HG03571 (cell line): Measurements from ENCODE around the gene AK8.
A peak's percentile ranks its signal among the peaks of the same experiment; 100 is the strongest.
"Not testable (repeated sequence)": the region's sequence is repeated elsewhere in the genome, so short reads cannot be mapped to it uniquely, and the experiment has no call there.

Source experiments
- ATAC-seq: cut with Tn5 transposase; IDR thresholded peaks from one replicate; pipeline ENCODE4 v1.9.1; 2021; ENCODE audit not compliant: unreplicated experiment

Gene AK8

GRCh38 chr9:132774886-132775285 is 103.2 kb downstream of the AK8 start:
- ATAC-seq, result no peak

DNA sequence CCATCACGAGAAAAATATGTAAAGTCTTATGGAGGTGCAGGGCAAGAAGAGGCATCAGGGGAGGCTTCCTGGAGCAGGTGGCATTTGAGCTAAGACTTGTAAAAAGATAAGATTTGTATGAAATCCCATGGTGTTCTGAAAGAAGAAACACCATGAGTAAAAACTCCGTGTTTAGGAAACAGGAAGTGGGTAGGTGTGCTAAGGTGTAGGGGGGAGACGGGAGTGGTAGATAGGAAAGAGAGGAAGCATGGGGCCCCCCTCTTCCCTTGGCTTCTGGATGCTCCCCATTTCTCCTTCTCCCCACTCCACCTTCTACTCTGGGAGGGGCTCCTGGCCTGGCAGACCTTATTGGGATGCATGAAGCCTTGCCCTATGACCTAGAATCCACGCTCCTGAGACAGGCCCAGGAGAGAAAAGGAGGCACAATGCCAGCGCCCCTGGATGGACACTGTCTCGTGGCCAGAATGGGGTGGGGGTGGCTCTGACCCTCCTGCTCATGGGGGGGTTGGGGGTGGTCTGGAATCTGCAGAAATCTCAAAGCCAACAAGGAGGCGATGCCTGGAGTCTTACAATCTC is 104.2 kb downstream of the AK8 start:
- ATAC-seq, result no peak

- ATAC-seq, result no peak
These were observed 105.0 kb downstream of the AK8 start for GRCh38 chr9:132773093-132773492.

DNA sequence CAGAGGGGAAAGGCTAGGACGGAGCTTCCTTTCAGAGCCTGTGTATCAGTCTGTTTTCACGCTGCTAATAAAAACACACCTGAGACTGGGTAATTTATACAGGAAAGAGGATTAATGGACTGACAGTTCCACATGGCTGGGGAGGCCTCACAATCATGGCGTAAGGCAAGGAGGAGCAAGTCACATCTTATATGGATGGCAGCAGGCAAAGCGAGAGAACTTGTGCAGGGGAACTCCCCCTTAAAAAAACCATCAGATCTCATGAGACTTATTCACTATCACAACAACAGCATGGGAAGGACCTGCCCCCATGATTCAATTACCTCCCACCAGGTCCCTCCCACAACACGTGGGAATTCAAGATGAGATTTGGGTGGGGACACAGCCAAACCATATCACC is 106.3 kb downstream of the AK8 start:
- not testable (repeated sequence) for ATAC-seq

DNA sequence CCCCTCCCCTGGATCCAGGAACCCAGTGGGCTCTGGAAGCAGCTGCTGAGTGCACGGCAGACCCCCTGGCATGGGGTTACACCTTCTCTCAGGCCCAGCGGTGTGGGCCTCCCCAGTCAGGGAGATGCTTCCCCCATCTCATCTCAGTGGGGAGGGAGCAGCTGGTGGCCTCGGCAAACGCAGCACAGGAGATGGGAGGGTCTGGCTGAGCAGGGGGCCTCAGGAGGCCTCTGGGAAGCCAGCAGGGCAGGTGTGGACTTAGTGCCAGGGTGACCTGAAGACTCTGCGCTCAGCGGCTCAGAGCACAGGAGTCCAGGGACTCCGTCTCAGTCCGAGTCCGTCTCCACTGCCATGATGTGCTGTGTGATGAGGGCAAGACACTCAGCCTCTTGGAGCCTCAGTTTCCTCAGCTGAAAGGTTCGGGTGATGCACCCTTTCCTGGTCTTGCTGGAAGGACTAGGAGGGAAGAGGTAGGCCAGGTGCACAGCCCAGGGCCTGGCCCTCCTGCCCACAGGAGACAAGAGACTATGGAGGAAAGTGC is 107.2 kb downstream of the AK8 start:
- no peak for ATAC-seq

DNA sequence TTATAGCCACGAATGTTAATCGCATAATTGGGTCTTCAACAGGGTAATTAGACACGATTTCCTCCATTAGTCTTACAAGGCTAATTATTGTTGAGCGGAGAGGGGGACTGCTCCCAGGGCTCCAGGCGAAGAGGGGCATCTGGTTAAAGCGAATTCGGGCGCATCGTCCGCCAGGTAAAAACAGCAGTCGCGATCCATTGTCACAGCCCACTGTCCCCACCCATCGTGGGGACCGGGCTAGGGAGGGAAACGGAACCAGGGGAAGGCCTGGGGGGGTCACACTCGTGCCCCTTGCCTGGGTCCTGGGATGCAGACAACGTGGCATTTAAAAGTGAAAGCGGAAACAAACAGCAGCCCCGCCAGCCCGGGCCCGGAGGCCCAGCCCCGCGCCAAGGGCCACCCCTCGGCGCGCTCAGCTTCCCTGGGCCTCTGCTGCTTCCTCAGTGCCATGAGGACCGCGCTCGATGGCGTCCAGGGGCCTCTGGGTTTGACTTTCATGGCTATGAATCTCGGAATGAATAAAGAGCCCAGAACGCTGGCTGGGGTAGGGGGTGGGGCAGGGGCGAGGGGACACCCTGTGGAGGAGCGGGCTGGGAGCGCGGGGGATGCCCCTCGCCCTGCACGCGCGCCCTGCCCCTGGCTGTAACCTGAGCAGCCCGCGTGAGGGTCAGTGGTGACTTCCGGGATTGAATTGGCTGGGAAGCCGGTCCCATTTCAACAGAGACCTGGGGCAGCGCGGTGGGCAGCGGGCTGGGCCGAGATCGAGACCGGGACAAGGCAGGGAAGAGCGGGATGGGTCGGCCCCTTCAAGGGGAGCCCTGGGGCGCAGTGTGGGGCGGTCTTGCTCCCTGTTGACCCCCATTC is 107.9 kb downstream of the AK8 start:
- peak; percentile 62 for ATAC-seq

- no peak for ATAC-seq
These were observed 108.9 kb downstream of the AK8 start for GRCh38 chr9:132768932-132769905.

DNA sequence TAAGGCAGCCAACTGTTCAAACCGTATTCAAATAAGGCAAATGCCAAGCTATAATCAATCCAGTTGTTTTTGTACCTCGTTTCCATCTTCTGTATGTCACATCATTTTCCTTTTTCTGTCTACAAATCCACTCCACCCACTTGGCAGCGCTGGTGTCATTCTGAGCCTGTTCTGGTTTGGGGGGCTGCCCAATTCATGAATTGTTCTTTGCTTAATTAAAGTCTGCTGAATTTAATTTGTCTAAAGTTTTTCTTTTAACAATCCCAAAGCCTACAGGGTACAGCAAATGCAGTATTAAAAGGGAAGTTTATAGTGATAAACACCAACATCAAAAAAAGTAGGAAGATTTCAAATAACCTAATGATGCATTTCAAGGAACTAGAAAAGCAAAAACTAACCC is 114.5 kb downstream of the AK8 start:
- ATAC-seq, result no peak

DNA sequence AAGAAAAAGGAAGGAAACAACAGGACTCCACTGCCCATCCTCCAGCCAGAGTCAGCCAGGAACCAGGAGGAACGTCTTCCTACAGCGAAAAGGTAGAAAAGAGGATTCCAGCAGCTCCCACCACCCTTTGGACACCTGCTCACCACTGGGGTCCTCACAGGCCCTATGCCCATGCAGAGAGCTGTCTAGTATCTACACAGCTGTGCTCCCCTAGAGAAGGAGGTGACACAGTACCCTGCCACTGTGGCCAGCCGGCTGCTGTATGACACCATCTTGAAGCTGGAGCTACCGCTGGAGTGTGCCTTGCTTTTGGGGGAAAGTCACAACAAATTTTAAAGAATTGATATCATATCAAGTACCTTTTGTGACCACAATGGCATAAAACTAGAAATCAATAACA is 115.2 kb downstream of the AK8 start:
- no peak for ATAC-seq

DNA sequence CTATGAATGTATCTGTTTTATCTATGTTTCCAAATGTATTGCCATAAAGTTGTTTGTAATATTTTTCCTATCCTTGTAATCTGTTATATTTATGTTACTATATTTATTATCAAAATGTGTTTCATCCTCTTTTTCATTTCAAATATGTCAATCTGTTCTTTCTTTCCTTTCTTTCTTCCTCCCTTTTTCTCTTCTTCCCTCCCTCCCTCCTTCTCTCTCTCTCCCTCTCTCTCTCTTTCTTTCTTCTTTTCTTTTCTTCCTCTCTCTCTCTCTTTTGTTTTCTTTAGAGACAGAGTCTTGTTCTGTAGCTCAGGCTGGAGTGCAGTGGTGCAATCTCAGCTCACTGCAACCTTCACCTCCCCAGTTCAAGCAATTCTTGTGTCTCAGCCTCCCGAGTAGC is 116.5 kb downstream of the AK8 start:
- no peak for ATAC-seq

- no peak for ATAC-seq
These were observed 118.0 kb downstream of the AK8 start for GRCh38 chr9:132760057-132760456.

DNA sequence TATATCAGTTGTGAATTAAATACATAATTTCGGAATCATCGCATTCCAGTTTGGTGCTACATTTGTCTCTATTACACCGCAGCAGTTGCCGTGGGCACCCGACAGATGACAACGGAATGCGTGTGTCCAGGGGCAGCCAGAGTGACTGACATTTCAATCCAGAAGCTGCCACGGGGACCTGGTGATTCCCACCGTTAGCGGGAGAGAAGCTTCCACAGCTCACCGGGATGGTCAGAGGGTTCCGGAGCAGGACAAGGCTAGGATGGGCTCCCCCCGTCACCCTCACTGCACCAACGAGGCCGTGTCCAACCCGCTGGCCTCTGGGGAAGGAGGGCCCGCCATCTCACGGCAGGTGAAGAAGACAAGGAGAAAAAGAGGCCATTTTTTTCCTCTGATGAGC is 121.1 kb downstream of the AK8 start:
- no peak for ATAC-seq

GRCh38 chr9:132756214-132756845 is 121.8 kb downstream of the AK8 start:
- ATAC-seq, result no peak

GRCh38 chr9:132755096-132755495 is 123.0 kb downstream of the AK8 start:
- no peak for ATAC-seq

DNA sequence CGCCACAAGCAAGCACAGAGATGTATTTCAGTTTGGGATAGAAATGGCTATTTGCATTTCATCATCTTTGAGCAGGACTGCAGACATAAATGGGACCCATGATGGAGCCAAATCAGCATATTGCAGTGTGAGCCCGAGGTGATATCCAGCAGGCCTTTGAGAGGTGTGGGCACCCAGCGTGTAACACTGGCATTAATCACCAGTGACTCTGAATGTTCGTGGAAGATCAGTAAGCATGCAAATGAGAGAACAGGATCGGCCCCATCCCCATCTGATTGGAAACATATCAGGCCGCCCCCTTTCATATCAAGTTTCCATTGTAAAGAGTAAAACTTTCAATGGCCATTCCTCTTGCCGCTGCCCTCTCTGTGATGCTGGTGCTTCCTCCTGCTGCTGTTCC is 123.8 kb downstream of the AK8 start:
- ATAC-seq, result no peak

DNA sequence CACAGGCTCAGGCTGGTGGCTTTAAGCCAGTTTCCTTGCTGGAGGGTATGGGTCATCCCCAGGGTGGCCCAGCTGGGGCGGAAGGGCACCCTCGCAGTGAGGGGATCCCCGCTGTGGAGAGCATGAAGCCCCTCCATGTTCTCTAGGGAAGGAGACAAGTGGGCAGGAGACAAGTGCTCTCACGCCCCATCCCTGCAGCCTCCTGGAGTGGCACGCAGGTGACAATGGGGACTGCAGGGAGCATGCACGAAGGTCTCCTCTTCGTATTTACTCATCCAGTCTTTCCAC is 124.5 kb downstream of the AK8 start:
- no peak for ATAC-seq

GRCh38 chr9:132752877-132753592 is 125.0 kb downstream of the AK8 start:
- ATAC-seq, result no peak

DNA sequence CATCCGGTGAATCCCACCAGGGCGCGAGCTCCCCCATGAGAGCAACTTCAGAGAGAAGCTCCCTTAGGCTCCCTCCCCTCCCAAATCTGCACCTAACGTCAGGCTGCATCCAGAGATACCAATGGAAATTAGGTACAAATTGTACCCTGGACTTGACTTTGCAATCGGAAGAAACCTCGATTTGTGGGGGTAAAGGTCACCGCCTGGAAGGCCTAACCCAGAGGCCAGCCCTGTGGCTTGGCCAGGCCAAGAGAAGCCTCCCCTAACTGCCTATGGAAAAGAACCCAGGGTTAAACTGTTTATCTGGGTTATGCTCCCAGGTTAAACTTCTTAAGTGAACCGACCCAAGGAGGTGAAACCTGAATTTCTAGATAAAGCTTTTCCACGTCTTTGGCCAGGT is 127.4 kb downstream of the AK8 start:
- no peak for ATAC-seq

- ATAC-seq, result no peak
These were observed 128.8 kb downstream of the AK8 start for GRCh38 chr9:132749306-132749705.

DNA sequence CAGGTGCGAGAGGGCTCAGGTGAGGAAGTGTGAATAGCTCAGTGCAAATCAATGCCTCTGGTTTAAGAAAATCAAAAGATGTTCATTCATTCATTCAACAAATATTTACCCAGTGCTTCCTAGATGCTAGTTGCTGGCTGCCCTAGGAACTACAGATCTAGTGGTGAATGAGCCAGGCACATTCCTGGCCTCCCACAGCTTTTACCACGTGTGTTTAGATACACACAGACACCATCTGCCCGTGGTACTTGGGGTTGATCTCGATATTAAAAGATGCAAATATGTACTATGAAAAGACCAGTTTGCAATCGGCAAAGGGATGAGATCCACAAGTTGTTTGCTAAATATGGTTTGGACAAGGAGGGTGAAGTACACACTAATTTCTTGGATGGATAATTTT is 129.6 kb downstream of the AK8 start:
- ATAC-seq, result no peak
